GM23248 (cell line): ENCODE measurements around the gene KCTD6. TPM values are rescaled to one million over a fixed set of nuclear protein-coding genes. Genes with fewer than 3 reads are reported as not detected.

Experiments used
- DNase-seq: peaks from one replicate; pipeline ENCODE4 v3.0.0-alpha.2; 2015
- H2AFZ ChIP-seq: fragments of 200-600 bp; sonication (generic); 2 replicates; pipeline ENCODE4 v1.6.1; 2016; ENCODE audit warnings: antibody characterized with exemption
- H3F3A ChIP-seq: fragments of 200-600 bp; sonication (generic); 2 replicates; pipeline ENCODE4 v1.6.1; 2016; ENCODE audit warnings: mild to moderate bottlenecking, antibody characterized with exemption, mixed run types; ENCODE audit not compliant: insufficient read depth
- H3K27ac ChIP-seq: fragments of 200-600 bp; sonication (generic); 2 replicates; pipeline ENCODE4 v1.5.1; 2016; ENCODE audit warnings: mild to moderate bottlenecking
- H3K27me3 ChIP-seq: fragments of 200-600 bp; sonication (generic); replicated peaks from 2 replicates; pipeline ENCODE4 v1.6.1; 2016; ENCODE audit warnings: mild to moderate bottlenecking; ENCODE audit not compliant: insufficient read depth
- H3K36me3 ChIP-seq: fragments of 200-600 bp; sonication (generic); 2 replicates; pipeline ENCODE4 v1.6.1; 2016; ENCODE audit warnings: low read depth, mild to moderate bottlenecking
- H3K4me1 ChIP-seq: fragments of 200-600 bp; sonication (generic); 2 replicates; pipeline ENCODE4 v1.6.1; 2016; ENCODE audit warnings: mild to moderate bottlenecking; ENCODE audit not compliant: insufficient read depth
- H3K4me2 ChIP-seq: fragments of 200-600 bp; sonication (generic); one replicate; pipeline ENCODE4 v1.6.1; 2016; ENCODE audit warnings: mild to moderate bottlenecking; ENCODE audit not compliant: unreplicated experiment
- H3K4me3 ChIP-seq: fragments of 200-600 bp; sonication (generic); 2 replicates; pipeline ENCODE4 v1.5.1; 2016; ENCODE audit warnings: mild to moderate bottlenecking
- H3K79me2 ChIP-seq: fragments of 200-600 bp; sonication (generic); 2 replicates; pipeline ENCODE4 v1.6.1; 2016; ENCODE audit warnings: mild to moderate bottlenecking; ENCODE audit not compliant: insufficient read depth
- H3K9ac ChIP-seq: fragments of 200-600 bp; sonication (generic); 2 replicates; pipeline ENCODE4 v1.6.1; 2016; ENCODE audit warnings: mild to moderate bottlenecking
- H3K9me2 ChIP-seq: fragments of 200-600 bp; sonication (generic); 2 replicates; pipeline ENCODE4 v1.6.1; 2016; ENCODE audit warnings: mixed run types, mild to moderate bottlenecking, moderate library complexity; ENCODE audit not compliant: insufficient read depth
- H3K9me3 ChIP-seq: fragments of 200-600 bp; sonication (generic); one replicate; pipeline ENCODE4 v1.6.1; 2017; ENCODE audit warnings: low read depth
- H4K20me1 ChIP-seq: fragments of 200-600 bp; sonication (generic); 2 replicates; pipeline ENCODE4 v1.6.0; 2016; ENCODE audit not compliant: insufficient read depth
- EZH2 ChIP-seq: fragments of 200-600 bp; sonication (generic); IDR thresholded peaks from 2 replicates; pipeline ENCODE4 v1.6.1; 2018; ENCODE audit warnings: antibody characterized with exemption, mild to moderate bottlenecking; ENCODE audit not compliant: insufficient read depth, poor library complexity, severe bottlenecking
- EZH2phosphoT487 ChIP-seq: fragments of 200-600 bp; sonication (generic); IDR thresholded peaks from 2 replicates; pipeline ENCODE4 v1.6.1; 2018; ENCODE audit warnings: antibody characterized with exemption, moderate library complexity, mild to moderate bottlenecking, low read depth; ENCODE audit not compliant: insufficient read depth
- WGBS, 2 experiments: methylation state at CpG; one replicate each; pipeline ENCODE4 v1.1.6; 2015 to 2017; ENCODE audit warnings: low lambda C conversion rate in 2 of 2, low coverage in 1 of 2; ENCODE audit errors: missing lambda C conversion rate in 2 of 2; 5-methylcytosine and 5-hydroxymethylcytosine counted together
- in situ Hi-C: fragments of 300-500 bp; cut with MboI; formaldehyde crosslinking; loops from 2 replicates; pipeline ENCODE4 v1.15.0; 2020
- polyA plus RNA-seq: library from polyadenylated mRNA; unstranded; fragments of >200 nt; fragmentation: Nextera tagmentation; extraction: Ambion mirVana; gene quantifications from 2 replicates; pipeline ENCODE4 v1.2.1, GENCODE V29; 2016
- total RNA-seq: library from RNA; depleted of rRNA; stranded (reverse); fragments of >200 nt; shearing (Covaris generic); gene quantifications from 2 replicates; pipeline ENCODE4 v1.2.3, GENCODE V29; 2014

KCTD6 gene
- total and polyA plus RNA-seq, 2 experiments from 2014 or later = 12.8 to 13.7 TPM

DNA sequence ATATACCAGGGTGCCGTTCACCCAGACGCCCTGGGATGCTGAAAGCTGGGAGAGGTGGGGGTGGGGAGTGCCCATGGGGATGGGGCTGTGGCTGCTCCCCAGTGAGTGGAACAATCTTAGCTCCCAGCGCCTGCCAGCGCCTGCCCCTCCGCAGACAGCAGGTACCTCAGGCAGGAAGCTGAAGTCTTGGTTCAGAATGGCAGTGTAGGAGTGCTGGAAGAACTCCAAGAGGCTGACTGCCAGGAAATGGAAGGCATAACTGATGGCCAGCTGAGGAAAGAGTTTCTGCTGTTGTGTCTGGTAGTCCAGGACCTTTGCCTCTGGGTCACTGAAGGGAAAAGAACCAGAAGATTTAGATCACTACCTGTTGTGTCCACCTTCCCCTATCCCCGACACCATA lies 36.7 kb downstream of the KCTD6 start:
- H3K27ac ChIP-seq = no peak overlapping the region
- no peaks in the 10 kb centered on the region for H3K9me2 ChIP-seq
- in situ Hi-C loops = no loop called here
- no peaks in the 10 kb centered on the region for H4K20me1 ChIP-seq
- no peak overlapping the region for H3K4me2 ChIP-seq
- H3K9ac ChIP-seq = no peak overlapping the region
- no peak overlapping the region for H3K4me3 ChIP-seq
- H3K79me2 ChIP-seq = no peaks in the 10 kb centered on the region
- H3K9me3 ChIP-seq = no peaks in the 10 kb centered on the region
- no peak overlapping the region for H2AFZ ChIP-seq
- DNase-seq = peak; percentile 30
- H3K4me1 ChIP-seq = peaks cover 10% of the 10 kb centered on the region
- TF ChIP-seq EZH2 = no peak
- no peak for TF ChIP-seq EZH2phosphoT487
- peaks cover 3% of the 10 kb centered on the region; the same call in 1 of the 2 replicates for H3K36me3 ChIP-seq
- H3K27me3 ChIP-seq = no peaks in the 10 kb centered on the region
- 68 to 85% methylated on average over 3 to 6 of the region's 6 CpGs for WGBS, 2 experiments
- H3F3A ChIP-seq = no peaks in the 10 kb centered on the region

DNA sequence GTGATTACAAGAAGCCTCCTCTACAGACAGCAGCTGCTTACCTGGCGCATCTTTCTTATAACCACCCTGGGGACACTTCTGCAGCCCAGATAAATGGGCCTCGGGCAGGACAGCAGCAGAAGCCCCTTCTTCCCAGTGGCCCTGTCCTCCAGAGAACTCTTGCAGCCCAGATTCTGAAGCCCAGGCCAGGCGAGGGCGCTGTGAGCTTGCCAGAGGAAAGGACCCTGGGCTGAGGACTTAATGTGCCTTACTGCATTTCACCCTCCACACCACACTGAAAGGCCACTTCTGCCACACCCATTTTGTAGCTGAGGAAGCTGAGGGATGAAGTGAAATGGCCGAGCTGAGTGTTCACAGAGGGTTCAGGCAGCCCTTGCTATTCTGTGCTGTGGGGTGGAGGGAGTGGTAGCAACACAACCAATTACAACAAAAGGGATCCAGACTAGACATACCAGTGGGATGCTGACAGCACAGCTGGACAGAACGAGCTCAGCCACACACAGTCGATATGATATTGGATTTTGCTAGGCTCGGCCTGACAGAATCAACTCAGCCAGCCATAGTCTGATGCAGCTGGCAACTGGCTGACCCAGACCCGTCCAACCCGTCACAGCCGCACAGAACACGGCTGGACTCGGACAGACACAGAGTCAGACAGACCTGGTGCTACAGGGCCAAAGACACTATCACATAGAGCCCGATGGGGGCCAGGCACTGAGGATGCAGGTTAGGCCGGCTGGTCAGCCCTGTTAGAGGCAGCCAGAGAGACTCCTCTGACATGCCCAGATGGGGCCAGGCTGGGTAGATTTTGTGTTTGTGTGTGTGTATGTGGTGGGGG lies 37.8 kb downstream of the KCTD6 start:
- in situ Hi-C loops = loop anchor here (10.0 kb wide), 1 partner anchor 205 kb away; no protein-coding TSS in a partner anchor
- Histone ChIP-seq H3K4me1 (peaks cover 10% of the 10 kb centered on the region), H3K79me2 (no peaks in the 10 kb centered on the region), H3K4me2 (no peak overlapping the region), H3K27me3 (no peaks in the 10 kb centered on the region), H3K9ac (no peak overlapping the region), H3F3A (no peaks in the 10 kb centered on the region), H3K4me3 (no peak overlapping the region), H3K27ac (no peak overlapping the region), H3K9me3 (no peaks in the 10 kb centered on the region), H2AFZ (no peak overlapping the region), H4K20me1 (no peaks in the 10 kb centered on the region), H3K9me2 (no peaks in the 10 kb centered on the region), H3K36me3 (no peaks in the 10 kb centered on the region)
- DNase-seq = peak; percentile 28
- TF ChIP-seq EZH2phosphoT487 = no peak
- no peak for TF ChIP-seq EZH2
- WGBS, 2 experiments = 78 to 79% methylated on average over 15 of the region's 15 CpGs

DNA sequence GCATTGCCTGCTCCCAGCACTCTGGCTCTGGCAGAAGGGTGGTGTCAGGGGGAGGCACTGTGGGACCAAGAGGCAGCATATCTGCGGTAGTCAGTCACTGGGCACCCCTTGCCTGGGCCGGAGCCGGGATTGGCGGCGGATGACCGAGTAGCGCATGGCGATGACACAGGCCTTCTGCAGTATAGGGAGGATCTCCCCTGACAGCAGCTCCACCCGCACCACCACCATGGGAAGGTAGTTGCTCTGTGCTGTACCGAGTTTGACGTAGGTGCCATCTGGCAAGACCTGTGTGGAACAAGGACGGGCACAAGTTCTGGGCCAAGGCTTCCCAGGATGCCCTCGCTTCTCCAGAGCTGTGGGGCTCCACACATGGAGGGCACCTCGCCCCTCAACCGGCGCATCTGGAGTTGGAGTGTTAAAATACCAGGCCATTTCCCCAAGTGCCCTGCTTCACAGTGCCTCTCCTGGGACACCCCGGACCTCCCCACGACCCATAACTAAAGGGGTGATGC lies 38.5 kb downstream of the KCTD6 start:
- Histone ChIP-seq H3K9me2 (no peaks in the 10 kb centered on the region), H3K4me1 (peaks cover 10% of the 10 kb centered on the region), H2AFZ (no peak overlapping the region), H3K9me3 (no peaks in the 10 kb centered on the region), H4K20me1 (no peaks in the 10 kb centered on the region), H3K4me2 (no peak overlapping the region), H3K9ac (no peak overlapping the region), H3K27me3 (no peaks in the 10 kb centered on the region), H3K27ac (no peak overlapping the region), H3K36me3 (no peaks in the 10 kb centered on the region), H3K4me3 (no peak overlapping the region), H3F3A (no peaks in the 10 kb centered on the region), H3K79me2 (no peaks in the 10 kb centered on the region)
- TF ChIP-seq EZH2 (no peak), EZH2phosphoT487 (no peak)
- no peak for DNase-seq
- in situ Hi-C loops = loop anchor here (10.0 kb wide), 1 partner anchor 206 kb away; no protein-coding TSS in a partner anchor
- WGBS, 2 experiments = 93 to 94% methylated on average over 18 of the region's 18 CpGs

DNA sequence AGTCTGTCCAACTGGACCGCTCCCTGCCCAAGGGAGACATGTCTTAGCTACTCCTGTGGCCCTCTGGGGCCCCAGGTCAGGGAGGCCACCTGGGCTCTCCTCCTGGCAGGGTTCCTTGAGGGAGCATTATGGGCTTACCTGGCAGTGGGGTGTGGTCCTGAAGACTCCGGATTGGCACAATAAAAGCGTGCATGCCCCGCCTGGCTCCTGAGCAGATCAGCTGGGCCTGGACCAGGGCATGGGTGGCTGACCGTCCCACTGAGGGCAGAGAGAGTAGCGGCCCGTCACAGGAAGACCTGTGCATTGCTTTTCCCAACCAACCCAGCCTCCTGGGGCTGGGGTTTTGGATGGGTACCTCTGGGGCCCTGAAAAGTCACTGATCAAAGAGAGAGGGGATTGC lies 39.7 kb downstream of the KCTD6 start:
- H3K27me3 ChIP-seq = no peaks in the 10 kb centered on the region
- H3K4me3 ChIP-seq = no peak overlapping the region
- no peak overlapping the region for H2AFZ ChIP-seq
- 82 to 90% methylated on average over 7 of the region's 7 CpGs for WGBS, 2 experiments
- TF ChIP-seq EZH2phosphoT487 = no peak
- TF ChIP-seq EZH2 = no peak
- H3K4me2 ChIP-seq = no peak overlapping the region
- H3K27ac ChIP-seq = no peak overlapping the region
- no peaks in the 10 kb centered on the region for H4K20me1 ChIP-seq
- H3F3A ChIP-seq = no peaks in the 10 kb centered on the region
- peaks cover 16% of the 10 kb centered on the region for H3K4me1 ChIP-seq
- H3K36me3 ChIP-seq = no peaks in the 10 kb centered on the region
- DNase-seq = no peak
- in situ Hi-C loops = loop anchor here (10.0 kb wide), 1 partner anchor 207 kb away; no protein-coding TSS in a partner anchor
- H3K9ac ChIP-seq = no peak overlapping the region
- no peaks in the 10 kb centered on the region for H3K9me2 ChIP-seq
- H3K9me3 ChIP-seq = no peaks in the 10 kb centered on the region
- no peaks in the 10 kb centered on the region for H3K79me2 ChIP-seq
